Measurements from ENCODE around the gene EEF1B2.
"Not testable (repeated sequence)": the region's sequence is repeated elsewhere in the genome, so short reads cannot be mapped to it uniquely, and the experiment has no call there.

EEF1B2 gene

DNA sequence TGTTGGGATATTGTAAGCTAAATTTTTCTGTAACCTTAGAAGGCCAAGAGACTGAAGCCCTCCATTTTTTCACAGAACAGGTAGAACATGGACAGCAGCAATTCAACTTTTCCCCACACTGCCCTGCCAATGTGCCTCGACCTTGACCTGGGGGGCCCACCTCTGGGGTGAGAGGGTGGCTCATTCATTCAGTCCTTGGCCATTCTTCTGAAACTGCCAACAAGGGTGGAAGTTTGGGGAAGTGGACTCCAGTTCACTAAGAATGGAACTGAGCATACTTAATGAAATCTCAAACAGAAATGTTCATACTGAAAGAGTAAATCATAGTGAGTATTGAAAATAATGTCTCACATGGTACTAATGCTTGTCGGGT, 1.1 kb downstream of the EEF1B2 start:
- H3K9me3 Mint-ChIP-seq: no peaks in the 10 kb centered on the region

DNA sequence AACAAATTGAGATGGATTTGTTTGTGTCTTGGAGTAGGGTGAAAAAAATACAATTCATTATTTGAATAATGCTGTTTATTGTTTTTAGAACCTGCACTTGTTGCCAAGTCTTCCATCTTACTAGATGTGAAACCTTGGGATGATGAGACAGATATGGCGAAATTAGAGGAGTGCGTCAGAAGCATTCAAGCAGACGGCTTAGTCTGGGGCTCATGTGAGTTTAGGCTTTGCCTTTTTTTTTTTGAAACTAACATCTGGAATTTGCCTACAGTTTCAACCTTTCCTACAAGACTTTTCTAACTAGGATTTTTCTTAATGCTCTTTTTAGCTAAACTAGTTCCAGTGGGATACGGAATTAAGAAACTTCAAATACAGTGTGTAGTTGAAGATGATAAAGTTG, 2.7 kb downstream of the EEF1B2 start:
- Mint-ChIP-seq H3K36me3 (ENCODE audit: low read depth) (peaks cover 55% of the 10 kb centered on the region), H3K4me1 (peaks cover 37% of the 10 kb centered on the region), H3K27ac (peak overlapping the region in 2 of 3 experiments; percentile 29 to 32), H3K4me3 (peak overlapping the region in 1 of 3 experiments; percentile 66)
- not testable (repeated sequence) for H3K9me3 Mint-ChIP-seq; H3K27me3 Mint-ChIP-seq (ENCODE audit: low read depth)

More for the DNA sequence above, 1.1 kb downstream of the EEF1B2 start:
- Mint-ChIP-seq H3K27ac (peak overlapping the region; percentile 58 to 100 (median 99)), H3K4me3 (peak overlapping the region; percentile 94 to 99 (median 99)), H3K4me1 (peaks cover 37% of the 10 kb centered on the region), H3K36me3 (ENCODE audit: low read depth) (peaks cover 53% of the 10 kb centered on the region), H3K27me3 (ENCODE audit: low read depth) (peaks cover 3% of the 10 kb centered on the region)
- TF ChIP-seq, protein P1, sequence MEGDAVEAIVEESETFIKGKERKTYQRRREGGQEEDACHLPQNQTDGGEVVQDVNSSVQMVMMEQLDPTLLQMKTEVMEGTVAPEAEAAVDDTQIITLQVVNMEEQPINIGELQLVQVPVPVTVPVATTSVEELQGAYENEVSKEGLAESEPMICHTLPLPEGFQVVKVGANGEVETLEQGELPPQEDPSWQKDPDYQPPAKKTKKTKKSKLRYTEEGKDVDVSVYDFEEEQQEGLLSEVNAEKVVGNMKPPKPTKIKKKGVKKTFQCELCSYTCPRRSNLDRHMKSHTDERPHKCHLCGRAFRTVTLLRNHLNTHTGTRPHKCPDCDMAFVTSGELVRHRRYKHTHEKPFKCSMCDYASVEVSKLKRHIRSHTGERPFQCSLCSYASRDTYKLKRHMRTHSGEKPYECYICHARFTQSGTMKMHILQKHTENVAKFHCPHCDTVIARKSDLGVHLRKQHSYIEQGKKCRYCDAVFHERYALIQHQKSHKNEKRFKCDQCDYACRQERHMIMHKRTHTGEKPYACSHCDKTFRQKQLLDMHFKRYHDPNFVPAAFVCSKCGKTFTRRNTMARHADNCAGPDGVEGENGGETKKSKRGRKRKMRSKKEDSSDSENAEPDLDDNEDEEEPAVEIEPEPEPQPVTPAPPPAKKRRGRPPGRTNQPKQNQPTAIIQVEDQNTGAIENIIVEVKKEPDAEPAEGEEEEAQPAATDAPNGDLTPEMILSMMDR (IDR thresholded peaks at IDR 0.05; ENCODE audit: unreplicated experiment in 3 of 3): no peak

DNA sequence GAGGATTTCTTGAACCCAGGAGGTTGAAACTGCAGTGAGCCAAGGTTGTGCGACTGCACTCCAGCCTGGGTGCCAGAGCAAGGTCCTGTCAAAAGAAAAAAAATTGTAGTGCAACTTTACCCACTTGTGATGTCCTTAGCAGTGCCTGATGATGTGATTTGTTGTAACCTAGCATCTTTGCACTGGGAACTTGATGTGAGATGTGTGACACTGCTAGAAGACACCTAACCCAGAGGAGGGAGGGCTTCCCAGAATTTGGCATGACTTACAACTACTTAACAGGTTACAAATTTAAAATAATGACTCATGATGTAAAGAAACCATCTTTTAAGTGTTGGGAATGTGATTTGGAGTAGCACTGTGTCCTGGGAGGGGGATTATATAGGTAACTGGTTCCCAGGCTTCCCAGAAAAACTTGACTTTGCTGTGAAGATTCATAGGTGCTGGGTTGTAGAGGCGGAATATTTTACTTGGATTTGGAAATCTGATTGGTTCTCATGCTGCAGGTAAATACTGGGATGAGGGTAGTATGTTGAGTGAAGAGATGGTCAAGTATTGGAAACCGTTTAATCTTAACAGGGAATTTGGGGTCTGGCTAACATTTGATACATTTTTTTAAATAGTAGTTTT, 3.7 kb downstream of the EEF1B2 start:
- H3K4me1 Mint-ChIP-seq: peaks cover 32% of the 10 kb centered on the region
- TF ChIP-seq, protein P1 (IDR thresholded peaks at IDR 0.05; ENCODE audit: unreplicated experiment in 3 of 3): no peak

DNA sequence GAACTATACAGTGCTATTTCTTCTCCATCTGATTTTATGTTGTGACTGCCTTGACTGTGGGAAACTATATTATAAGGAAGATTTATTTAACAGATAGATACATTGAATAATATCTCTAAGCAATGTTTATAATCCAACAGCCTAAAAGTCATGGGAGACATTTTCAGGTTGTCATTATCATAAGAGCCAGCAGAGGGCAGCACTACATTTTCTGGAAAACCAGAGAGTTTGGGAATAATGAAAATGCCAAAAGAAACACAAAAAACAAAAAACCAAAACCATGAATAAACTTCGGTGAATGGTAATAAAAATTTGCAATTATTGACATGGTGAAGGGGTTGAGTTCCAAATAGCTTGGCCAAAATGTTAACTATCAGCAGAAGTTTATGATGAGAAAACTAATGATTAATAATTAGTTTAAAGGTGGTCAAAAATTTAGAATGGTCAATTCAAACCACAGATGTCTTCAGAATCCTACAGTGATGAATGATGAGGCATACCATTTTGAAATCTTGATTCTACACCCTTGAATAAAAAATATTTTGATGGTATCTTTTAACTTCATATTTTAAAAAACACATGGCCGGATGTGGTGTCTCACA, 4.7 kb downstream of the EEF1B2 start:
- H3K4me1 Mint-ChIP-seq: peaks cover 27% of the 10 kb centered on the region

More for the DNA sequence above, 3.7 kb downstream of the EEF1B2 start:
- peaks cover 3% of the 10 kb centered on the region for H3K27me3 Mint-ChIP-seq (ENCODE audit: low read depth)
- H3K27ac Mint-ChIP-seq: no peak overlapping the region
- peak overlapping the region in 1 of 3 experiments; percentile 7 for H3K4me3 Mint-ChIP-seq
- peaks cover 10% of the 10 kb centered on the region for H3K9me3 Mint-ChIP-seq
- peaks cover 57% of the 10 kb centered on the region for H3K36me3 Mint-ChIP-seq (ENCODE audit: low read depth)

DNA sequence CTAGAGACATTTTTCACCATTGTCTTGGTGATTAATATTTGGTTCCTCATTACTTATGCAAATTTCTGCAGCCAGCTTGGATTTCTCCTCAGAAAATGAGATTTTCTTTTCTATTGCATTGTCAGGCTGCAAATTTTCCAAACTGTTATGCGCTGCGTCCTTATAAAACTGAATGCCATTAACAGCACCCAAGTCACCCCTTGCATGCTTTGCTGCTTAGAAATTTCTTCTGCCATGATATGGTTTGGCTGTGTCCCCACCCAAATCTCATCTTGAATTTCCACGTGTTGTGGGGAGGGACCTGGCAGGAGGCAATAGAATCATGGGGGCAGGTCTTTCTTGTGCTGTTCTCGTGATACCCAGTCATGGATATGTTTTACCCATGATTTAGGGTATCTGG, 8.5 kb downstream of the EEF1B2 start:
- H3K27ac Mint-ChIP-seq; H3K27me3 Mint-ChIP-seq (ENCODE audit: low read depth); H3K4me1 Mint-ChIP-seq; H3K4me3 Mint-ChIP-seq: not testable (repeated sequence)
- H3K9me3 Mint-ChIP-seq: peaks cover 27% of the 10 kb centered on the region
- H3K36me3 Mint-ChIP-seq (ENCODE audit: low read depth): peaks cover 48% of the 10 kb centered on the region

More for the DNA sequence above, 4.7 kb downstream of the EEF1B2 start:
- Mint-ChIP-seq H3K9me3 (peaks cover 17% of the 10 kb centered on the region), H3K27me3 (ENCODE audit: low read depth) (no peaks in the 10 kb centered on the region), H3K27ac (no peak overlapping the region), H3K4me3 (peak overlapping the region in 2 of 3 experiments; percentile 2 to 19), H3K36me3 (ENCODE audit: low read depth) (peaks cover 63% of the 10 kb centered on the region)
- TF ChIP-seq, protein P1 (IDR thresholded peaks at IDR 0.05; ENCODE audit: unreplicated experiment in 3 of 3): peak; percentile 66 to 83 (median 78)

DNA sequence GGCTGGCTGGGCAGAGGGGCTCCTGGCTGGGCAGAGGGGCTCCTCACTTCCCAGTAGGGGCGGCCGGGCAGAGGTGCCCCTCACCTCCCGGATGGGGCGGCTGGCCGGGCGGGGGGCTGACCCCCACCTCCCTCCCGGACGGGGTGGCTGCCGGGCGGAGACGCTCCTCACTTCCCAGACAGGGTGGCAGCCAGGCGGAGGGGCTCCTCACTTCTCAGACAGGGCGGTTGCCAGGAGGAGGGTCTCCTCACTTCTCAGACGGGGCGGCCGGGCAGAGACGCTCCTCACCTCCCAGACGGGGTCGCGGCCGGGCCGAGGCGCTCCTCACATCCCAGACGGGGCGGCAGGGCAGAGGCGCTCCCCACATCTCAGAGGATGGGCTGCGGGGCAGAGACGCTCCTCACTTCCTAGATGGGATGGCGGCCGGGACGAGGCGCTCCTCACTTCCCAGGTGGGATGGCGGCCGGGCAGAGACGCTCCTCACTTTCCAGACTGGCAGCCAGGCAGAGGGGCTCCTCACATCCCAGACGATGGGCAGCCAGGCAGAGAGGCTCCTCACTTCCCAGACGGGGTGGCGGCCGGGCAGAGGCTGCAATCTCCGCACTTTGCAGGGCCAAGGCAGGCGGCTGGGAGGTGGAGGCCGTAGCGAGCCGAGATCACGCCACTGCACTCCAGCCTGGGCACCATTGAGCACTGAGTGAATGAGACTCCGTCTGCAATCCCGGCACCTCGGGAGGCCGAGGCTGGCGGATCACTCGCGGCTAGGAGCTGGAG, 12.1 kb downstream of the EEF1B2 start:
- H3K27me3 Mint-ChIP-seq (ENCODE audit: low read depth); H3K4me3 Mint-ChIP-seq; H3K4me1 Mint-ChIP-seq; H3K27ac Mint-ChIP-seq: not testable (repeated sequence)
- Mint-ChIP-seq H3K9me3 (peaks cover 27% of the 10 kb centered on the region), H3K36me3 (ENCODE audit: low read depth) (peaks cover 38% of the 10 kb centered on the region)

DNA sequence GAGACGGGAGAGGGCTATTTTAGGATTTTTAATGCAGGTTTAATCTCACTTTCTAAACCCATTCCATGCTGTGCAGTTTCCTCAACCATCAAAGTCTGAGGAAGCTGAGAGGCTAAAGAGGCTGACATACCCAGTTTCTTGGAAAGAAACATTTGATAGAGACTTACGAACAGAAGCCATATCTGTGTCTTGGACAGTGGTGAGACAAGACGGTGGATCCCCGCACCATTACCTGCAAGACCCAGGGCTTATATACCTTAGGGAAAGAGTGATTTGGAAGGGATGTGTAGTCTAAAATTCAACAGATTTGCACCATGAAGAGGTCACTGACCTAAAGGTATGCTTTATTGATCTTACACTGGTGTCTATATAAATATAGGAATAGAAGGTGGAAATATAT, 13.5 kb downstream of the EEF1B2 start:
- no peaks in the 10 kb centered on the region for H3K4me1 Mint-ChIP-seq
- no peak overlapping the region for H3K27ac Mint-ChIP-seq
- no peaks in the 10 kb centered on the region for H3K27me3 Mint-ChIP-seq (ENCODE audit: low read depth)
- H3K9me3 Mint-ChIP-seq: peaks cover 22% of the 10 kb centered on the region
- H3K36me3 Mint-ChIP-seq (ENCODE audit: low read depth): peaks cover 28% of the 10 kb centered on the region
- no peak overlapping the region for H3K4me3 Mint-ChIP-seq
- TF ChIP-seq, protein P1 (IDR thresholded peaks at IDR 0.05; ENCODE audit: unreplicated experiment in 3 of 3): no peak

Data from nephron (organoid).